Islet precursor cell (in vitro differentiated cells): ENCODE results near the gene MAB21L3.

Experiments used
- DNase-seq: peaks from one replicate; pipeline ENCODE4 v3.0.0-alpha.2; 2018

The MAB21L3 gene

DNA sequence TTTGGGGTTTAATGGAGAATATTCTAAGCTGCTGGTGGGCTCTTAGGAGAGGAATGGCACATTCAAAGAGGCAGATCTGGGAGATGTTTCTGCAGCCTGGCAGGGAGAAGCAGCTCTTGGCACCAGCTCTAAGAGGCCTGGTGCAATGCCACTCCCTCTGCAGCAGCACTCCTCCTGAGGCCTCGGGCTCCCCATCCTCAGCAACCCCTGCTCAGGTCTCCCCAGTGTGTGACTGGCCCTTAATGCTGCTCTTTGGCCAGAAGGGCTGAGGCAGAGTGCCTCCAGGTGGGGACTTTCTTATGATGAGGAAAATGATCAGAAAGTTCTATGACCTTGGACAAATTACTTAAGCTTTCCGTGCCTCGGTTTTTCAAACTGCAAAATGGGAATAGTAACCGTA lies 55.5 kb downstream of the MAB21L3 start:
- DNase-seq, result no peak

DNA sequence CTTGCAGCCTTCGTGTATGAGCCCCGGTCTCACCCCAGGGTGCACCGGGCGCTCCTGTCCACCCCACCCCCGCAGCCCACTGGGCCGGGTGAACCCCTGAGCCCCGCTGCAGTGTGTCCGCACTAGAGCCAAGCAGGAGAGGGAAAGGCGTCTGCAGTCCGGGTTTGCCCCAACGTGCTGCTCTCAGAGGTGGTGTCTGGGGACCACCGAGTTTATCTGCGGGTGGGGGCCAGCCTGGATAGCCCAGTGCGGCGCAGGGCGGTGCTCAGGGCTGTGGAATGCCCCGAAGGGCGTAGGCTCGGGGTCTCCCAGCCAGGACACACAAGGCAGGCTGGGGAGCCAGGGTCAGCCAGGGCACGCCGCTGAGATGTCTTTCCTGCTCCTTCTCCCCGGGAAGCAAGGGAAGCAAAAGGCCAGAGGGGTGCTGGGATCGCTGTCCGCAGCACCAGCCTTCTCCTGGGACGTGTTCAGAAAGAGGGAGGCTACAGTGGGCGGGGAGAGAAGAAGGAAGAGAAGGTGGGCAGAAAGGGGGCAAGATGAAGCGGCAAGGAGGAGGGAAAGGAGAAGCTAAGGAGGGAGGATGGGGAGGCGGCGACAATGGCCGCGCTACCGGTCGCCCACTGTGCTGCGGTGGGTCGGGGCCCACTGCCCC lies 56.6 kb downstream of the MAB21L3 start:
- peak; percentile 76 for DNase-seq

- DNase-seq, result peak; percentile 84
These were observed 57.3 kb downstream of the MAB21L3 start for GRCh38 chr1:116168277-116169032.

GRCh38 chr1:116169898-116170297 lies 58.7 kb downstream of the MAB21L3 start:
- no peak for DNase-seq

DNA sequence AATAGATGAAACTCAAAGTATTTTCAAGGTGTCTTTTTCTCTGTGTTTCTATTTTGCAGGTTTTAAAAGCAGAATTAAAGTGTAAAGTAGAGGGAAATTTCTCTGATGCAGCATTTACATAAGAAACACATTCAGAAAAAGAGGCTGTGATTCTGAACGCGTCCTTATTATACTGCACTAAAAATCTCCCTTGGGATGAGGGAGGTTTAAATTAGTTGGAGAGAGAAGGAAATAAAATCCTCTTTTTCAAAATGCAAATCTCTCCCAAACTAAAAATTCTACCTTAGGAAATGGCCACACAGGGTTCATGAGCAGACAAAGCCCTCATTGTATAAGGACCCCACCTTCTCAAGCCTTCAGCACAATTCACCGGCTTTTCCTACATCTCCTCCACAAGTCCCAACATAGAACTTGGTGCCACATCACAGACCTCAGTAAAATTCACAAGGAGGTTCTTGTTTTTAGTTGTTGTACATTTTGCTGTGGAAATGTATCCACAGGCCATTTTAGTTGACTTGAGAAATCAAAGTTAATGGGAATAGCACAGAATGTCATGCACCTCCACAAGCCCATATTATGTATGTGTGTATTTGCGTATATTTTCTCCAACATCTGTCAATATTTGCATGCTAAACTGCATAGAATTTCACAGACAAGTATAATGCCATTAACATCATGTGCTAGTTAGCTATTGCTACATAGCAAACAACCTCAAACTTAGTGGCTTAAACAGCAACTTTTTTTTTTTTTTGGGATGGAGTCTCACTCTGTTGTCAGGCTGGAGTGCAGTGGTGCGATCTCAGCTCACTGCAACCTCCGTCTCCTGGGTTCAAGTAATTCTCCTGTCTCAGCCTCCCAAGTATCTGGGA lies 59.8 kb downstream of the MAB21L3 start:
- no peak for DNase-seq

- DNase-seq, result peak; percentile 69
These were observed 61.5 kb downstream of the MAB21L3 start for GRCh38 chr1:116172666-116173065.

DNA sequence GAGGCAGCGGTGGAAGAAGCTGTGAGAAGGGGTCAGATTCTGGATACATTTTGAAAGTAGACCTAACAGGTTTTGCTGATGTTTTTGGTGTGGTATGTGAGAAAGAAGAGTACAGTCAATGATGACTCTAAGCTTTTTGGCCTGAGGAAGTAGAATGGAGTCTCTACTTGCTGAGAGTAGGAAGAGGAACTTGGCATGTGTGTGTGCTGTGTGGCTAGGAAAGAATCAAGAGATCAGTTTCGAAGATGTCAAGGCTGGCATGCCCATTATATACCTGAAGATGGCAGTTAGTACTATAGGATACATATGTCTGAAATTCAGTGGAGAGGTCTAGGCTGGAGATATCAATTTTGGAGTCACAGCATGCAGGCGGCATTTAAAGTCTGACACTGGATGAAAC lies 64.4 kb downstream of the MAB21L3 start:
- DNase-seq, result no peak

DNA sequence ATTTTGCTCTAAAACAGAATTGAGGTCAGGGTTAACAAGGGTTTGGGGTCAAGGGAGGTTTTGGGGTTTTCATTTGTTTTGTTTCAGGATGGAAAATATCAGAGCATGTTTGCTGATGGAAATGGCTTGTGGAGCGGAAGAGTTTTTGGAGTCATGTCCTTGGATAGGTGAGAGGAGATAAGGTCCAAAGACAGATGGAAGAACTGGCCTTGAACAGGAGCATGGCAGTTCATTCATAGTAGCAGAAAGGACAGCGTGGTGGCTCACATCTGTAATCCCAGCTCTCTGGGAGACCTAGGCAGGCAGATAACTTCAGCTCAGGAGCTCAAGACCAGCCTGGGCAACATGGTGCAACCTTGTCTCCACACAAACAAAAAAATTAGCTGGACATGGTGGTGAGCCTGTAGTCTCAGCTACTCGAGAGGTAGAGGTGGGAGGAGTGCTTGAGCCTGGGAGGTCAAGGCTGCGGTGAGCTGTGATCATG lies 65.1 kb downstream of the MAB21L3 start:
- DNase-seq, result no peak

DNA sequence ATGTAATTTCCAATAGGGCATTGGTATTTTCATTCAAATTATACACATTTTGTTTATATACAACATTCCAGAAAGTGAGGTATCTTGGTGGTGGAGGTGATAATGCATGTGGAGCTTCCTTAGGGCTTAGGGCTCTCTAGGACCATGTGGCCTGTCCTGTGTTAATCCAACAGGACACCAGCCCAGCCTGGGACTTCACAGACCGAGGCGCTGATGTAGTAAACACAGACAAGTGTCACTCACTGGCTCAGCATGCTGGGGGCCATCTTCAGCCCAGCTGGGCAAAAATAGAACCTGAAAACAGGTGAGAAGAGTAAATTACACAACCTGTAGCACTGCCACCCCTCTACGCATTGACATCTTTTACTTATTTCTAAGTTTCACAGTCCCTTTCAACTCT lies 66.7 kb downstream of the MAB21L3 start:
- DNase-seq, result no peak

- DNase-seq, result no peak
These were observed 67.6 kb downstream of the MAB21L3 start for GRCh38 chr1:116178837-116179236.

DNA sequence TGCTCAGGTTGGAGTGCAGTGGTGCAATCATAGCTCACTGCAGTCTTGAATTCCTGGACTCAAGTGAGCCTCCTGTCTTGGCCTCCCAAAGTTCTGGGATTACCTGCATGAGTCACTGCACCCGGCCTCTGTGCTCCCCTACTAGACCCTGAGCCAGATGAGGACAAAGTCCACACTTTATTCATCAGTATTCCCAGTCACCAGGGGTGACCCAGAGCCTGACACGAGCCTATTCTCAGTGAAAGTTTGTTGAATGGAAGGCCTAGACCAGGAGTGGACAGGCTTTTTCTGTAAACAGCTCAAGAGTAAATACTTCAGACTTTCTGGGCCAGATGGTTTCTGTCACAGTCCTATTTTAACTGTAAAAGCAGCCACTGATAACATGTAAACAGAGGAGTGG lies 68.2 kb downstream of the MAB21L3 start:
- no peak for DNase-seq

- no peak for DNase-seq
These were observed 68.8 kb downstream of the MAB21L3 start for GRCh38 chr1:116179964-116180363.

GRCh38 chr1:116182019-116182714 lies 71.0 kb downstream of the MAB21L3 start:
- DNase-seq, result no peak
